ENCODE measurements around the gene STAT4. TPM values are rescaled to one million over a fixed set of nuclear protein-coding genes. Genes with fewer than 3 reads are reported as not detected.

The STAT4 gene
- total RNA-seq, 1 experiment from 2014 or later, result 0.33 TPM

- Mint-ChIP-seq H3K4me1 (no peaks in the 10 kb centered on the region), H3K27ac (no peak overlapping the region), H3K4me3 (no peak overlapping the region), H3K9me3 (peaks cover 0 to 2% of the 10 kb centered on the region in 2 experiments; a peak in 1 of 5 replicates), H3K27me3 (ENCODE audit: low read depth) (no peaks in the 10 kb centered on the region), H3K36me3 (ENCODE audit: insufficient read depth in 1 of 3, low read depth in 3 of 3) (no peaks in the 10 kb centered on the region)
- H3K27me3 ChIP-seq (ENCODE audit: insufficient read depth, low read length), result no peaks in the 10 kb centered on the region
- no peaks in the 10 kb centered on the region for H3K79me2 ChIP-seq (ENCODE audit: insufficient read depth, low read length)
- H4K20me1 ChIP-seq (ENCODE audit: control insufficient read depth, insufficient read depth, insufficient read length), result no peaks in the 10 kb centered on the region
- no peak overlapping the region for H2AK5ac ChIP-seq (ENCODE audit: insufficient read length, low read length)
- no peaks in the 10 kb centered on the region for H3K23me2 ChIP-seq (ENCODE audit: insufficient read length, low read depth, low read length, poor library complexity, severe bottlenecking)
- H3K9ac ChIP-seq (ENCODE audit: extremely low read depth, insufficient read length, low read length), result no peak overlapping the region
- no peak overlapping the region for H3K27ac ChIP-seq (ENCODE audit: insufficient read length, low read depth, low read length)
- no peak overlapping the region for H3K18ac ChIP-seq (ENCODE audit: insufficient read length, low read depth, low read length)
- no peak overlapping the region for H2BK120ac ChIP-seq (ENCODE audit: low read depth, low read length, poor library complexity, severe bottlenecking)
- no peak overlapping the region for H2BK5ac ChIP-seq (ENCODE audit: insufficient read length, low read length)
- H3K4ac ChIP-seq (ENCODE audit: low read depth, low read length), result no peak overlapping the region
- H2BK20ac ChIP-seq (ENCODE audit: low read depth, low read length, poor library complexity, severe bottlenecking), result no peak overlapping the region
- H4K8ac ChIP-seq (replicated peaks; ENCODE audit: insufficient read length, low read depth, low read length), result no peak overlapping the region
- no peak overlapping the region for H3K14ac ChIP-seq (ENCODE audit: insufficient read depth, low read length)
- H3K4me2 ChIP-seq (ENCODE audit: insufficient read depth, insufficient read length, low read length), result no peak overlapping the region
- no peak overlapping the region for H3T11ph ChIP-seq (ENCODE audit: low read length)
- H3K4me1 ChIP-seq (ENCODE audit: insufficient read depth, low read length), result no peaks in the 10 kb centered on the region
- WGBS (ENCODE audit: extremely low coverage, insufficient read length, low lambda C conversion rate), result no CpG with 5 or more reads among the region's 9 CpGs
- H2AFZ ChIP-seq (ENCODE audit: low read length), result no peak overlapping the region
- no peak overlapping the region for H3K23ac ChIP-seq (ENCODE audit: insufficient read length, low read depth, low read length)
- H2BK15ac ChIP-seq (ENCODE audit: low read depth, low read length), result no peak overlapping the region
- no peak overlapping the region for H4K5ac ChIP-seq (ENCODE audit: insufficient read length, low read depth, low read length)
- DNase-seq, result no peak
- no peak overlapping the region for H4K91ac ChIP-seq (ENCODE audit: insufficient read length, low read depth, low read length)
- no peak for TF ChIP-seq CTCF (conservative IDR thresholded peaks at IDR 0.05)
- no peak overlapping the region for H2BK12ac ChIP-seq (ENCODE audit: insufficient read length, low read depth, low read length)
- no peaks in the 10 kb centered on the region for H3K9me3 ChIP-seq (ENCODE audit: control insufficient read depth, low read depth, low read length)
- no peaks in the 10 kb centered on the region for H3K79me1 ChIP-seq (ENCODE audit: insufficient read depth, low read depth, low read length, poor library complexity, severe bottlenecking)
- H3K56ac ChIP-seq (ENCODE audit: insufficient read length, low read depth, low read length), result no peak overlapping the region
Measured at GRCh38 chr2:191187105-191187829, 36.5 kb upstream of the STAT4 start.
